Measurements from ENCODE around the gene CDRT4.

The CDRT4 gene

DNA sequence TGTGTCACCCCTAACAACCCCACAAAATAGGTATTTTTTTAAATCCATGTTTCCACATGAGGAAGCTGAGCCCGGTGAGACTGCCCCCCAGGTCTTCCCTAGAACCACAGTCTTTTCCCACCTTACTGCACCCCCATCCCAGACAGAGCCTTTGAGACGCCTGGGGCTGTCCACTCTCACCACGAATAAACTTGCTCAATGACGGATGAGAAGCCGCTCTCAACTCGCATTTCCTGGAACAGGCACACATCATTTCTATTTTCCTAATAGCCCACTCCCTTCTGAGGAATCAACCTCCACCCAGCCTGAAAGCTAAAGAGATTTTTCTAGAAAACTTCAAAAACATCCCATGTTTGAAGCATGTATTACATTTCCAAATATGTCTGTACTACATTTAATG is 14.1 kb upstream of the CDRT4 start:
- DNase-seq (ENCODE audit: low read depth, low spot score): no peak
- TF ChIP-seq, protein P1, sequence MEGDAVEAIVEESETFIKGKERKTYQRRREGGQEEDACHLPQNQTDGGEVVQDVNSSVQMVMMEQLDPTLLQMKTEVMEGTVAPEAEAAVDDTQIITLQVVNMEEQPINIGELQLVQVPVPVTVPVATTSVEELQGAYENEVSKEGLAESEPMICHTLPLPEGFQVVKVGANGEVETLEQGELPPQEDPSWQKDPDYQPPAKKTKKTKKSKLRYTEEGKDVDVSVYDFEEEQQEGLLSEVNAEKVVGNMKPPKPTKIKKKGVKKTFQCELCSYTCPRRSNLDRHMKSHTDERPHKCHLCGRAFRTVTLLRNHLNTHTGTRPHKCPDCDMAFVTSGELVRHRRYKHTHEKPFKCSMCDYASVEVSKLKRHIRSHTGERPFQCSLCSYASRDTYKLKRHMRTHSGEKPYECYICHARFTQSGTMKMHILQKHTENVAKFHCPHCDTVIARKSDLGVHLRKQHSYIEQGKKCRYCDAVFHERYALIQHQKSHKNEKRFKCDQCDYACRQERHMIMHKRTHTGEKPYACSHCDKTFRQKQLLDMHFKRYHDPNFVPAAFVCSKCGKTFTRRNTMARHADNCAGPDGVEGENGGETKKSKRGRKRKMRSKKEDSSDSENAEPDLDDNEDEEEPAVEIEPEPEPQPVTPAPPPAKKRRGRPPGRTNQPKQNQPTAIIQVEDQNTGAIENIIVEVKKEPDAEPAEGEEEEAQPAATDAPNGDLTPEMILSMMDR (IDR thresholded peaks at IDR 0.05; ENCODE audit: insufficient read depth, low read length, missing control alignments): no peak
- H3K4me3 ChIP-seq (ENCODE audit: low read depth, low read length): no peak overlapping the region
- POLR2A ChIA-PET: no interaction called here
- CTCF ChIA-PET: interaction anchor here (1.1 to 5.1 kb wide), 2 partner anchors 11 to 21 kb away, joined by 4 to 19 read pairs; no protein-coding TSS in a partner anchor

DNA sequence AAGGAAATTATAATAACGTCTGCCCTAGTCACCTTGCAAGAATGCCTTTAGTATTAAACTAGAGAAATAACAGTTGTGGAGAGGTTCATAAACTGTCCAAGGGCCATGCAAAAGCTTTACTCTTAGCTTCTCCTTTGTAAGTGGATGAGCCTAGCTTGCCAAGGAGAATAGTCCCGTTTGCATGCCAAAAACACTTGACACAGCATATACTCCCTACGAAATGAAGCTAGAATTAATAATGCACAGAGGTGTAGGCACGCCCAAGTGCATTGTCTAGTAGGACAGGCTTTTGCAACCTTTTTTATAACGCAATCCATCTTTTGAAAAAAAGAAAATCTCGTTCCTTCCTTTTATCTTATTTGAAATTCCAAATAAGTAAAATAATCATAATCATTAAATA is 12.8 kb upstream of the CDRT4 start:
- ChIA-PET POLR2A (no interaction called here), CTCF (interaction anchor here (1.7 to 5.1 kb wide), 3 partner anchors 15 to 223 kb away, joined by 3 to 19 read pairs (median 13); no protein-coding TSS in a partner anchor)
- no peak for DNase-seq (ENCODE audit: low read depth, low spot score)
- TF ChIP-seq, protein P1 (IDR thresholded peaks at IDR 0.05; ENCODE audit: insufficient read depth, low read length, missing control alignments): no peak
- no peak overlapping the region for H3K4me3 ChIP-seq (ENCODE audit: low read depth, low read length)

DNA sequence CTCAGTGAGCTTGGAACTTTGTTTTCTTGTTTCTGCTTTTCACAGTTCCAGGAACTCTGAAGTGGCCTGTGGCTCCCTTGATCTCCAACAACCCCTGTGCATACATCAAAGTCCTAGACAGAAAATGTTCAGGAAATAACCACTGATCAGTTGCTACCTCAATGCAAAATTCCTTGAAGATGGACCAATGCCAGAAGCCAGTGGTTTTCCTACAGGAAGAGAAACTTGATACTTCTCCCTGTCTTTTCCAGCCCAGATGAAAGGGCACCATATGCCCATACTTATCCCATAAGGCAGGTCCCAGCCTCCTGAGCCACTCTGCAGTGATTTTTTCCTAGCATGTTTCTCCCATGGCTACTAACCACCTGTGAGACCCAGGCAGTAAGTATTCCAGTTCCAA is 12.3 kb upstream of the CDRT4 start:
- DNase-seq (ENCODE audit: low read depth, low spot score): no peak
- H3K4me3 ChIP-seq (ENCODE audit: low read depth, low read length): no peak overlapping the region
- POLR2A ChIA-PET: no interaction called here
- CTCF ChIA-PET: interaction anchor here (1.7 to 5.1 kb wide), 3 partner anchors 16 to 222 kb away, joined by 3 to 19 read pairs (median 13); no protein-coding TSS in a partner anchor
- TF ChIP-seq, protein P1 (IDR thresholded peaks at IDR 0.05; ENCODE audit: insufficient read depth, low read length, missing control alignments): no peak

DNA sequence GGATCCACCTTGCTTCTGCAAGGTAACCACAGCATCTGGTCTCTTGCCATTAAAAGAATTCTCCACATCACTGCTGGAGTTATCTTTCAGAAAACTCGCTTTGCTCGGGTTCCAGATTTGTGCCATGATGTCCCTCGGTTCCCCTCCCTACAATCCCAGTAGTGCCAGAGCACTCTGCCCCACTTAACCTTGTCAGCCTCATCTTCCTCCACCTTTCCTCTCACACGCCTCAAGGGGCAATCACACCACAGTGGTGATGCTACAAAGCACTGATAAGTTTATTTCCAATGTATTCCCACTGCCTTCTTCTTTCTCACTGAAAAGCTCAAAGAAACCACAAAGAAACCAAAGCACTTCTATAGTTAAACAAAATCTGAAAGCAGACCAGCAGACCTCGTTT is 11.4 kb upstream of the CDRT4 start:
- DNase-seq (ENCODE audit: low read depth, low spot score): no peak
- TF ChIP-seq, protein P1 (IDR thresholded peaks at IDR 0.05; ENCODE audit: insufficient read depth, low read length, missing control alignments): no peak
- ChIA-PET POLR2A (interaction anchor here (0.7 kb wide), 1 partner anchor 16 kb away, joined by 3 read pairs; no protein-coding TSS in a partner anchor), CTCF (interaction anchor here (1.2 to 5.1 kb wide), 5 partner anchors 15 to 222 kb away, joined by 3 to 19 read pairs (median 6); no protein-coding TSS in a partner anchor)
- H3K4me3 ChIP-seq (ENCODE audit: low read depth, low read length): no peak overlapping the region

DNA sequence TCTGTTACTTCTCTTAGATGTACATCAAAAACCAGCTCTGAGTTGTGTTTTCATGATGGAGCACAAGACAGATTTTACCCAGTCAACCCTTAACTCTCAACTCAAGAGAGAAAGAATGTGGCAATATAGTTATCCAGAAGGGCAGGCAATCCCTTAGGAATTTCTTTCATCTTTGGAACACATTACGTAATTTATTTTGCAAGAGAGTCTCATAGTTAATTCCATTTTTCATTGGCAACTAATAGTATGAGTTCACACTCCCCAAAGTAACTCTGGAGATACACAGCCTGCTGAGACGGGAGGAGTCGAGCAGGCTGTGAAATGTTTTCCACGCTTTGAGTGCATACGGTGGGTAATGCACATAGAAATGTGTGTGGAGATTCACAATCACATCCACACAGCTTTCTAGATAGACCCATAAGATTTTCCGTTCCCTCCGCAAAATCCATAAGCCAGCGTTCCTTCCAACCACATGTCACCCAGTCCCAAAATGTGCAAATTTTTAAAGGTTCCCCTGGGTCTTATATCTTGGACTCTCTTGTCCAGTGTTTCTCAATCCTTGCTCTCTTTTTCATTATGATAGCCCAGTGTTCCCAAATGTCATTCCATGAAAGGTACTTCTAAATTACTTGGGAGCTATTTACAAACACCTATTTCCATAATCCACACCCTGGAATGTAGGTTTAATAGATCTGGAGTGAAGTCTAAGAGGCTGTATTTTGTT is 8.4 kb upstream of the CDRT4 start:
- TF ChIP-seq, protein P1 (IDR thresholded peaks at IDR 0.05; ENCODE audit: insufficient read depth, low read length, missing control alignments): no peak
- no peak overlapping the region for H3K4me3 ChIP-seq (ENCODE audit: low read depth, low read length)
- ChIA-PET POLR2A (no interaction called here), CTCF (interaction anchor here (0.8 to 2.2 kb wide), 4 partner anchors 8 to 85 kb away, joined by 3 to 9 read pairs (median 4); no protein-coding TSS in a partner anchor)
- no peak for DNase-seq (ENCODE audit: low read depth, low spot score)

DNA sequence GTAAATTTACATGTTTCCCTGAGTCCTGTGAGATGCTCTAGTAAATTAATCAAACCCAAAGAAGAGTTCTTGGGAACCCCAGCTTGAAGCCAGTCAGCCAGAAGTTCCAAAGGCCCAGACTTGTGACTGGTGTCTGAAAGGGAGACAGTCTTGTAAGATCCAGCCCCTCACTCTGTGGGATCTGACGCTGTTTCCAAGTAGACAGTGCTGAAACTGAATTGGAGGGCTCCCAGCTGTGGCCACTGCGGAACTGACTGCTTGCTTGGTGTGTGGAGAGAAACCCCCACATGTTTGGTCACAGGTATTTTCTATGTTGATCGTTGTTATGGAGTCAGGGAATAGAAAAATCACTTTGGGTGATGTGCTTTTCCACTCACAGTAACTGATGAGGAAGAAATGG is 5.5 kb upstream of the CDRT4 start:
- CTCF ChIA-PET: interaction anchor here (0.8 to 1.2 kb wide), 2 partner anchors 16 to 30 kb away, joined by 3 to 5 read pairs; no protein-coding TSS in a partner anchor
- POLR2A ChIA-PET: no interaction called here
- no peak for DNase-seq (ENCODE audit: low read depth, low spot score)
- TF ChIP-seq, protein P1 (IDR thresholded peaks at IDR 0.05; ENCODE audit: insufficient read depth, low read length, missing control alignments): no peak
- no peak overlapping the region for H3K4me3 ChIP-seq (ENCODE audit: low read depth, low read length)

All from AG04449 (cell line).